ENCODE results near the gene MARCHF4. TPM values are rescaled to one million over a fixed set of nuclear protein-coding genes. Genes with fewer than 3 reads are reported as not detected.

The MARCHF4 gene
- total RNA-seq, 1 donor from 2014 or later = 2.2 TPM

DNA sequence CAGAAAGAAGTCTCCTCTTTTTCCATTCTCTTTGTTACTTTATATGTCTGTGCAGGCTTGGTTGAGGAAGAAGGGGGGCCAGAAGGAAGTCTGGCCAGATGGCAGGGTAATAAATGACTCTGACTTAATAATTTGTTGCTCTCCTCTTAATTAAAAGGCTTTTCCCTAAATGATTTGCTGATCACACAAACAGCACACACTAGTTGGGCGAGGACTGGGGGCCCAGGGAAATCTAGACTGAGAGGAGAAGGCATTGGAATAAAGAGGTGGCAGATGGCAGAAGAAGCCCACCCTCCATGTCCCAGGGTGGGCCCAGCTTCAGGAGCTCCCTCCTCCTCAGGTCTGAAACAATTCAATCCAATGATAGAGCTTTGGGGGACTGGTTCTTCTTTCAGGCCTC is 27.3 kb upstream of the MARCHF4 start:
- DNase-seq (ENCODE audit: low spot score, unreplicated experiment) = no peak
- H3K27ac Mint-ChIP-seq = no peak overlapping the region
- H3K4me1 Mint-ChIP-seq (ENCODE audit: low read depth) = no peaks in the 10 kb centered on the region
- no peak overlapping the region for H3K4me3 Mint-ChIP-seq (ENCODE audit: low read depth)
- peaks cover 8% of the 10 kb centered on the region for H3K27me3 Mint-ChIP-seq
- TF ChIP-seq, protein P1, sequence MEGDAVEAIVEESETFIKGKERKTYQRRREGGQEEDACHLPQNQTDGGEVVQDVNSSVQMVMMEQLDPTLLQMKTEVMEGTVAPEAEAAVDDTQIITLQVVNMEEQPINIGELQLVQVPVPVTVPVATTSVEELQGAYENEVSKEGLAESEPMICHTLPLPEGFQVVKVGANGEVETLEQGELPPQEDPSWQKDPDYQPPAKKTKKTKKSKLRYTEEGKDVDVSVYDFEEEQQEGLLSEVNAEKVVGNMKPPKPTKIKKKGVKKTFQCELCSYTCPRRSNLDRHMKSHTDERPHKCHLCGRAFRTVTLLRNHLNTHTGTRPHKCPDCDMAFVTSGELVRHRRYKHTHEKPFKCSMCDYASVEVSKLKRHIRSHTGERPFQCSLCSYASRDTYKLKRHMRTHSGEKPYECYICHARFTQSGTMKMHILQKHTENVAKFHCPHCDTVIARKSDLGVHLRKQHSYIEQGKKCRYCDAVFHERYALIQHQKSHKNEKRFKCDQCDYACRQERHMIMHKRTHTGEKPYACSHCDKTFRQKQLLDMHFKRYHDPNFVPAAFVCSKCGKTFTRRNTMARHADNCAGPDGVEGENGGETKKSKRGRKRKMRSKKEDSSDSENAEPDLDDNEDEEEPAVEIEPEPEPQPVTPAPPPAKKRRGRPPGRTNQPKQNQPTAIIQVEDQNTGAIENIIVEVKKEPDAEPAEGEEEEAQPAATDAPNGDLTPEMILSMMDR (IDR thresholded peaks at IDR 0.05; ENCODE audit: unreplicated experiment) = no peak
- no peaks in the 10 kb centered on the region for H3K9me3 Mint-ChIP-seq (ENCODE audit: low read depth)
- H3K36me3 Mint-ChIP-seq (ENCODE audit: insufficient read depth) = no peaks in the 10 kb centered on the region

DNA sequence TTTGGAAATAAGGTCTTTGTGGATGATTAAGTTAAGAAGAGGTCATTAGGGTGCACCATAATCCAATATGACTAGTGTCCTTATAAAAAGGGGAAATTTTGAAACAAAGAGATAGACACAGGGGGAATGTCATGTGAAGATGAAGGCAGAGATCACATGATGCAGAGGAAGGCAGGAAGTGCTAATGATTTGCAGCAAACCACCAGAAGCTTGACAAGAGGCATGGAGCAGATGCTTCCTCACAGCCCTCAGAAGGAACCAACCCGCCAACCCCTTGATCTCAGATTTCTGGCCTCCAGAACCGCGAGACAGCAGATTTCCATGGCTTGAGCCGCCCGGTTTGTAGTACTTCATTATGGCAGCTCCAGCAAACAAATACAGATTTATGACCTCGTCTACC is 22.6 kb upstream of the MARCHF4 start:
- Mint-ChIP-seq H3K4me1 (ENCODE audit: low read depth) (no peaks in the 10 kb centered on the region), H3K4me3 (ENCODE audit: low read depth) (no peak overlapping the region), H3K27me3 (peaks cover 11% of the 10 kb centered on the region), H3K27ac (no peak overlapping the region), H3K36me3 (ENCODE audit: insufficient read depth) (no peaks in the 10 kb centered on the region), H3K9me3 (ENCODE audit: low read depth) (no peaks in the 10 kb centered on the region)
- TF ChIP-seq, protein P1 (IDR thresholded peaks at IDR 0.05; ENCODE audit: unreplicated experiment) = no peak
- no peak for DNase-seq (ENCODE audit: low spot score, unreplicated experiment)

DNA sequence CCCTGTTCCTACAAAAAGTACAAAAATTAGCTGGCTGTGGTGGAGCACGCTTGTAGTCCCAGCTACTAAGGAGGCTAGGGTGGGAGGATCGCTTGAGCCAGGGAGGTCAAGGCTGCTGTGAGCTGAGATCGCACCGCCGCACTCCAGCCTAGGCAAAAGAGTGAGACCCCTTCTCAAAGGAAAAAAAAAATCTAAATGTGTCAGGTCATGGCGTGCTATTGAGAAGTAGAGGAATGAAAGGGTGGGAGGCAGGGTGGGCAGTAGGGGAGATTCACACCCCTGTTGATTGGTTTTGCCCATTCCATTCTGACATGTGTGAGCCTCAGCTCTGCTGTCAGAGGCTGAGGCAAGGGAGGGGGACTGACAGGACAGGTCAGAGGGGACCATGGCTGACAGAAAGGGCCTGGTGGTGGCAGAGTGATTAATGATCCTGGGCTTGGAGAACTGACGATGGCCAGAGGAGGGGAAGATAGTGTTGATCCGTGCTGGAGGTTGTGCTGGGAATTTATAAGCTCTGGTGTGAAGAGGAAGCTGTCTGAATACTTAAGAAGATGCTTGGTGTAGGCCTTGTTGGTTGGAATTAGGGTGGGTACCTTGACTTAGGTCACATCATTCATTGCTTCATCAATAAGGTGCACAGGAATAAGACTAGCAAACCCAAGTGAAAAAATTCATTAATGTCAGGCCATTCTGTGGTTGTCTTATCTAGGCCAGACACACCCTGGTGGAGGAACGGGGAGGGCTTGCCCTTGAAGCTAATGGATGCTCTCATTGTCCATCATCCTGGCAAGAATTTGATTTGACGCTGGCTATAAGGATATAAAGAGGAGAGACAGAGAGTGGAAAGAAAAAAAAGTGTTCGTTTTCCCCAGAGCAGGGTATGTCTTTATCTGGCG is 20.9 kb upstream of the MARCHF4 start:
- Mint-ChIP-seq H3K4me3 (ENCODE audit: low read depth) (no peak overlapping the region), H3K9me3 (ENCODE audit: low read depth) (no peaks in the 10 kb centered on the region), H3K36me3 (ENCODE audit: insufficient read depth) (no peaks in the 10 kb centered on the region), H3K27me3 (peaks cover 11% of the 10 kb centered on the region), H3K27ac (no peak overlapping the region), H3K4me1 (ENCODE audit: low read depth) (no peaks in the 10 kb centered on the region)
- DNase-seq (ENCODE audit: low spot score, unreplicated experiment) = no peak
- TF ChIP-seq, protein P1 (IDR thresholded peaks at IDR 0.05; ENCODE audit: unreplicated experiment) = no peak

DNA sequence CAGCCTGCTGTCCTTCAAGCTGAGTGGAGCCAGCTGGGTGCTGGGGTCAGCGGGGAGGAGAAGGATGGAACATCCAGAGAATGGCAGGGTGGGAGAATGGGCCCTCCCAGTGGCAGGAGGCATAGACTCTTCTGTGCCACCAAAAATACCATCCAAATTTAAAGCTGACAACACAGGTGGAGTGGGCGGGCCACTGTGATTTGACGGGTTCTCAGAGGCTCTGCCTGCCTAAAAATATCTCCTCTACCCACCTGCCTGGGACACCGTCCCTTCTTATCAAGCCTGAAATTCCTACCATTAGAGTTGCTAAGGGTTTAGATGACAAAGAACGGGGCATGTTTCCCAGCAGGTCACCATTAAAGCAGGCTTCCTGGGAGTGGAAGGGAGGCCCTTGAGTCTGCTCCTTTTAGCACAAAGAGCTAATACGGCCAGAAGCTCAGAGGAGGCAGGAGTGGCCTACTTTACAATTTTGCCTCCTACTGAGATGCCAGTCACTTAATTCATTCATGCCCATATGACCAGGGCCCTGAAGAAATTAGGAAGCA is 19.8 kb upstream of the MARCHF4 start:
- Mint-ChIP-seq H3K9me3 (ENCODE audit: low read depth) (no peaks in the 10 kb centered on the region), H3K4me1 (ENCODE audit: low read depth) (no peaks in the 10 kb centered on the region), H3K4me3 (ENCODE audit: low read depth) (no peak overlapping the region), H3K27ac (no peak overlapping the region), H3K36me3 (ENCODE audit: insufficient read depth) (no peaks in the 10 kb centered on the region), H3K27me3 (peaks cover 11% of the 10 kb centered on the region)
- TF ChIP-seq, protein P1 (IDR thresholded peaks at IDR 0.05; ENCODE audit: unreplicated experiment) = no peak
- no peak for DNase-seq (ENCODE audit: low spot score, unreplicated experiment)

DNA sequence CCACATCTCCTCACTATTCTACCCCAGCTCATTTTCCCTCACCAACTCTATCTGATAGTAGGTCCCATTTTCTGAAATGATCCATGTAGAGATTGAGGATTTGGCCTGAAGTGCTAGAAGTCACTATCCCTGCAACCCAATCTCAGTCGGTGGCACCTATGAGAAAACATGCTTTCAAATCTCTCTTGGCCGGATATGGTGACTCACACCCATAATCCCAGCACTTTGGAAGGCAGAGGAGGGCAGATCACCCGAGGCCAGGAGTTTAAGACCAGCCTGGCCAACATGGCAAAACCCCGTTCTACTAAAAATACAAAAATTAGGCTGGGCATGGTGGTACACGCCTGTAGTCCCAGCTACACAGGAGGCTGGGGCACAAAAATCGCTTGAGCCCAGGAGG is 19.1 kb upstream of the MARCHF4 start:
- Mint-ChIP-seq H3K27ac (no peak overlapping the region), H3K27me3 (peaks cover 11% of the 10 kb centered on the region), H3K4me1 (ENCODE audit: low read depth) (no peaks in the 10 kb centered on the region), H3K9me3 (ENCODE audit: low read depth) (no peaks in the 10 kb centered on the region), H3K36me3 (ENCODE audit: insufficient read depth) (no peaks in the 10 kb centered on the region), H3K4me3 (ENCODE audit: low read depth) (no peak overlapping the region)
- TF ChIP-seq, protein P1 (IDR thresholded peaks at IDR 0.05; ENCODE audit: unreplicated experiment) = no peak
- DNase-seq (ENCODE audit: low spot score, unreplicated experiment) = no peak

All from progenitor cell of endocrine pancreas (in vitro differentiated cells).